Kidney (tissue), 14 donors: ENCODE measurements around the gene DDX52. TPM values are rescaled to one million over a fixed set of nuclear protein-coding genes. Genes with fewer than 3 reads are reported as not detected.
A peak's percentile ranks its signal among the peaks of the same experiment; 100 is the strongest.

Experiments
- DNase-seq, 5 donors: peaks; one replicate each; pipeline ENCODE4 v3.0.0-alpha.2; 2013 to 2020
- FAIRE-seq: peaks from 2 replicates; lab custom pipeline; 2012; peaks lifted over from hg19 to GRCh38; lab: Jason Lieb, UNC
- H3K27ac ChIP-seq, 2 donors: one replicate each; pipeline ENCODE4 v1.7.0; 2013; ENCODE audit warnings: low read depth in 2 of 2, low read length in 2 of 2, inconsistent platforms in 1 of 2
- H3K27me3 ChIP-seq: one replicate; pipeline ENCODE4 v1.7.1; 2013; ENCODE audit warnings: low read length, inconsistent platforms; ENCODE audit not compliant: control insufficient read depth, insufficient read depth
- H3K36me3 ChIP-seq, 3 donors: one replicate each; pipeline versions ENCODE4 v1.7.0 to v1.7.1; 2013; ENCODE audit warnings: low read length in 3 of 3, control low read depth in 1 of 3, inconsistent platforms in 1 of 3; ENCODE audit not compliant: insufficient read depth in 3 of 3, control insufficient read depth in 2 of 3
- H3K4me1 ChIP-seq, 3 donors: one replicate each; pipeline versions ENCODE4 v1.7.0 to v1.7.1; 2013; ENCODE audit warnings: low read length in 3 of 3, inconsistent platforms in 1 of 3, low read depth in 1 of 3; ENCODE audit not compliant: control insufficient read depth in 2 of 3, insufficient read depth in 2 of 3
- H3K4me3 ChIP-seq, 3 donors: one replicate each; pipeline versions ENCODE4 v1.7.0 to v1.8.1; 2013; ENCODE audit warnings: low read length in 3 of 3, control low read depth in 1 of 3, inconsistent platforms in 1 of 3
- H3K9ac ChIP-seq, 3 donors: one replicate each; pipeline versions ENCODE4 v1.7.0 to v1.7.1; 2013; ENCODE audit warnings: low read length in 3 of 3, control low read depth in 1 of 3, inconsistent platforms in 1 of 3
- H3K9me3 ChIP-seq, 3 donors: one replicate each; pipeline versions ENCODE4 v1.7.0 to v1.7.1; 2013; ENCODE audit warnings: low read length in 3 of 3, control low read depth in 1 of 3, inconsistent platforms in 1 of 3; ENCODE audit not compliant: control insufficient read depth in 2 of 3, insufficient read depth in 1 of 3
- intact Hi-C: fragments of 100-400 bp; cut with DNase I; formaldehyde crosslinking; loops from one replicate; pipeline ENCODE4 v1.11.1; 2022
- polyA plus RNA-seq: library from polyadenylated mRNA; stranded (reverse); fragments of 350-450 nt; fragmentation: Illumina TruSeq; extraction: RNeasy Lipid Tissue Mini Kit (QIAGEN cat#74804); gene quantifications from one replicate; pipeline ENCODE4 v1.2.3, GENCODE V29; 2014; ENCODE audit warnings: low read depth, low replicate concordance; ENCODE audit not compliant: insufficient read depth
- total RNA-seq: library from RNA; stranded (reverse); fragmentation: NEBNext Ultra II Directional; extraction: Animal tissue kit (Norgen Biotek cat#: 25700); gene quantifications from one replicate; pipeline ENCODE4 v1.2.1, GENCODE V29; 2021
- TF ChIP-seq, protein P1 (sequence below): IDR thresholded peaks from 3 replicates; pipeline ENCODE4 v1.5.1; 2012; ENCODE audit warnings: mild to moderate bottlenecking, moderate library complexity, borderline replicate concordance; ENCODE audit not compliant: insufficient read depth; ENCODE audit errors: extremely low read depth
- donor health status: control.
- donor health status: control.
- donor health status: control.
- donor health status: control.
- donor health status: control.
- donor health status: DM: yes; HTN: yes; CAD: no.
- donor health status: Normal renal cell carcinoma (clear cell type).

The DDX52 gene
- total and polyA plus RNA-seq, 2 donors from 2014 or later: 14.0 to 26.9 TPM

DNA sequence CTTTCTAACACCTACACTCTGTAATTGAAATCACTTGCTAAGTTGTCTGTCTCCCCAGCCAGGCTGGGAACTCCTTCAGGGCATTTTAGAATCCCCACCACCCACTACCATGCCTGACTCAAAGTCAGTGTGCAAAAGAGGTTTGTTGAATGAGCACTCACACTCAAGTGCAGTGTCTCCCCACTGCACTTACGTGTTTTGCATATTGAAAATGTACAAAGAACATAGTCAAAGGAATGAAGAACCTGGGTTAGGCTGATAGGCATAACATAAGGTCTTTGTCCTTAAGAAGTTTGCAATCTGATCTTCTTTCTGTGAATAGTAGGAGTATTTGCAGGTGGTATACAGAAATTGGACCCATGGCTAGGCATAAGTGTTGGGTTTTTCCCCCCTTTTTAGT is 33.8 kb upstream of the DDX52 start:
- H3K4me1 ChIP-seq: peaks cover 0 to 4% (median 4%) of the 10 kb centered on the region in 3 donors
- no peaks in the 10 kb centered on the region for H3K27me3 ChIP-seq
- H3K9me3 ChIP-seq: no peaks in the 10 kb centered on the region
- no peaks in the 10 kb centered on the region for H3K36me3 ChIP-seq
- DNase-seq (no peak), FAIRE-seq (no peak)
- no peak overlapping the region for H3K4me3 ChIP-seq
- intact Hi-C loops: no loop called here
- H3K9ac ChIP-seq: no peak overlapping the region
- no peak overlapping the region for H3K27ac ChIP-seq
- TF ChIP-seq, protein P1, sequence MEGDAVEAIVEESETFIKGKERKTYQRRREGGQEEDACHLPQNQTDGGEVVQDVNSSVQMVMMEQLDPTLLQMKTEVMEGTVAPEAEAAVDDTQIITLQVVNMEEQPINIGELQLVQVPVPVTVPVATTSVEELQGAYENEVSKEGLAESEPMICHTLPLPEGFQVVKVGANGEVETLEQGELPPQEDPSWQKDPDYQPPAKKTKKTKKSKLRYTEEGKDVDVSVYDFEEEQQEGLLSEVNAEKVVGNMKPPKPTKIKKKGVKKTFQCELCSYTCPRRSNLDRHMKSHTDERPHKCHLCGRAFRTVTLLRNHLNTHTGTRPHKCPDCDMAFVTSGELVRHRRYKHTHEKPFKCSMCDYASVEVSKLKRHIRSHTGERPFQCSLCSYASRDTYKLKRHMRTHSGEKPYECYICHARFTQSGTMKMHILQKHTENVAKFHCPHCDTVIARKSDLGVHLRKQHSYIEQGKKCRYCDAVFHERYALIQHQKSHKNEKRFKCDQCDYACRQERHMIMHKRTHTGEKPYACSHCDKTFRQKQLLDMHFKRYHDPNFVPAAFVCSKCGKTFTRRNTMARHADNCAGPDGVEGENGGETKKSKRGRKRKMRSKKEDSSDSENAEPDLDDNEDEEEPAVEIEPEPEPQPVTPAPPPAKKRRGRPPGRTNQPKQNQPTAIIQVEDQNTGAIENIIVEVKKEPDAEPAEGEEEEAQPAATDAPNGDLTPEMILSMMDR: no peak

DNA sequence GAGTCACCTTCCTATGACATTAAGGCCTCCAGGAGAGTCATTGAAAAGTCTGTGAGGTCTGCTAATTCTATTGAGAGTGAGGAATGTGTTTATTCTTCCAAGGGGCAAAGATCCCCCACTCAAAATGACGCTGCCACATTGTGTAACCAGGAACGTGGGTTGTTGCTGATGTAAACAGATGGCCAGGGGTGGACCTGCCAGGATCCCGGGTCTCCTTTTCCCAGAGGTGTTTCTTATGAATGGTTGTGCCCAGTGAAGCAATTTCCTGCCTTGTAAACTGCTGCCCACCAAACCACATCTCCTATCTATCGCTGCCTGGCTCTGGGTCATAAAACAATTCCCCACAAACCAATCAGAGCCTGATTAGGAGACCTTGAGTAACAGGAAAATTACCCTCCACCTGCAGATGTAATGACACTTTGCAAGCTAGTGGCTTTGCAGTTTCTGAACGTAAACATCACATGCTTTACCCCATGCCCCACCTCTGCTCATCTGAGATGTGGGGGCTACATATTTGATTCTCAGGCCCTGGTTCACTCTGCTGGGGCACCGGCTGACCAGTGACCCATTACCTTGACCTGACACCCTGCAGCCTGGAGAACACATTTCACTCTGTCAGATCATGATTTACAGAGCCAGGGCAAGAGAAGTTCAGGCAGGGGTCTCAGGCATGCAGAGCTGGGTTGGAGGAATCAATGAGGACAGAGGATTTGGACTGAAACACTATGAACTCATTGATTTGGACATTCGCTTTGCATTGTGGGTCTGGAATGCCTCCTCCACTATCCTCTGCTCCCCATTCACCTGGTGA is 33.1 kb upstream of the DDX52 start:
- TF ChIP-seq, protein P1: no peak
- no peaks in the 10 kb centered on the region for H3K9me3 ChIP-seq
- no peak overlapping the region for H3K4me3 ChIP-seq
- FAIRE-seq: no peak
- no peaks in the 10 kb centered on the region for H3K36me3 ChIP-seq
- peak in 4 of 5 donors; percentile 71 to 88 (median 84) for DNase-seq
- H3K27me3 ChIP-seq: no peaks in the 10 kb centered on the region
- no peak overlapping the region for H3K27ac ChIP-seq
- H3K9ac ChIP-seq: no peak overlapping the region
- H3K4me1 ChIP-seq: peaks cover 0 to 4% (median 4%) of the 10 kb centered on the region in 3 donors
- intact Hi-C loops: no loop called here

DNA sequence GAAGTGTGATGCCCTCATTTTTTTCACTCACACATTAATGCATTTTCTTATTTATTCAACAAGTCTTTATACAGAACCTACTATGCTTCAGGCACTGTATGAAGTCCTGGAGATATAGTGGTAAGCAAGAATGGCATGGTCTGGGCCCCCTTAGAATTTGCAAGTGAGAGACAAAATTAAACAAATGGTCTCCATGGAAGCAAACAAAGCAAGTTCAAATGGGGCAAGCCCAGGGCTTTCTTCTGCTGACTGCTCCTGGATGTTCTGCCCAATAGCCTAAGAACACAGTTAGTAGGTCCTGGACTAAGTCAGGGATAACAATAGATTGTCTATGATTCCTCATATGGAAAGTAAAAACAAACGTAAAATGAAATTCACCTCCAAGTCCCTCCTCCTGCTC is 31.3 kb upstream of the DDX52 start:
- Histone ChIP-seq H3K36me3 (no peaks in the 10 kb centered on the region), H3K27ac (no peak overlapping the region), H3K4me3 (no peak overlapping the region), H3K27me3 (no peaks in the 10 kb centered on the region), H3K9me3 (no peaks in the 10 kb centered on the region), H3K9ac (no peak overlapping the region), H3K4me1 (peaks cover 0 to 4% (median 4%) of the 10 kb centered on the region in 3 donors)
- DNase-seq: no peak
- FAIRE-seq: no peak
- TF ChIP-seq, protein P1: no peak
- intact Hi-C loops: no loop called here
